Lung (tissue), 12 donors: Measurements from ENCODE around the gene ZNF180. TPM values are rescaled to one million over a fixed set of nuclear protein-coding genes. Genes with fewer than 3 reads are reported as not detected.

ENCODE experiments used
- ATAC-seq: fragments of 200-7000 bp; cut with Tn5 transposase; one replicate; pipeline ENCODE4 v1.9.1; 2020; ENCODE audit warnings: moderate number of reproducible peaks; ENCODE audit not compliant: insufficient read depth, low FRiP score
- DNase-seq, 3 donors: peaks; one replicate each; pipeline ENCODE4 v3.0.0-alpha.2; 2013 to 2017
- H3K27ac ChIP-seq, 2 donors: one replicate each; pipeline ENCODE4 v1.5.1; 2013; ENCODE audit warnings: mild to moderate bottlenecking in 2 of 2, moderate library complexity in 2 of 2, control low read depth in 1 of 2, inconsistent platforms in 1 of 2, low read depth in 1 of 2, low read length in 1 of 2
- H3K27me3 ChIP-seq, 3 donors: one replicate each; pipeline ENCODE4 v1.5.1; 2013; ENCODE audit warnings: low read length in 2 of 3; ENCODE audit not compliant: control insufficient read depth in 3 of 3, insufficient read depth in 3 of 3
- H3K36me3 ChIP-seq, 4 donors: one replicate each; pipeline ENCODE4 v1.5.1; 2013; ENCODE audit warnings: low read length in 4 of 4, mild to moderate bottlenecking in 1 of 4, moderate library complexity in 1 of 4; ENCODE audit not compliant: control insufficient read depth in 4 of 4, insufficient read depth in 4 of 4
- H3K4me1 ChIP-seq, 5 donors: one replicate each; pipeline ENCODE4 v1.5.1; 2013; ENCODE audit warnings: low read length in 5 of 5, mild to moderate bottlenecking in 2 of 5, moderate library complexity in 1 of 5; ENCODE audit not compliant: control insufficient read depth in 5 of 5, insufficient read depth in 5 of 5
- H3K4me3 ChIP-seq: one replicate; pipeline ENCODE4 v1.5.1; 2013; ENCODE audit warnings: mild to moderate bottlenecking, control low read depth, moderate library complexity
- H3K9ac ChIP-seq, 2 donors: one replicate each; pipeline ENCODE4 v1.5.1; 2013; ENCODE audit warnings: low read length in 2 of 2, control low read depth in 1 of 2; ENCODE audit not compliant: insufficient read depth in 1 of 2
- H3K9me3 ChIP-seq, 4 donors: one replicate each; pipeline ENCODE4 v1.5.1; 2013; ENCODE audit warnings: low read length in 3 of 4, mild to moderate bottlenecking in 1 of 4, moderate library complexity in 1 of 4; ENCODE audit not compliant: control insufficient read depth in 4 of 4, insufficient read depth in 3 of 4
- WGBS, 2 donors: extraction: QIAGEN DNeasy Blood & Tissue Kit; methylation state at CpG; one replicate each; pipeline ENCODE4 v1.1.7; 2013; 5-methylcytosine and 5-hydroxymethylcytosine counted together
- polyA plus RNA-seq, 2 donors: library from polyadenylated mRNA; stranded (reverse); fragments of 200-250 nt; gene quantifications; one replicate each; pipeline ENCODE4 v1.2.1, GENCODE V29; 2013
- total RNA-seq, 2 donors: library from RNA; depleted of rRNA in 1 of 2; stranded (reverse); fragments of >200 nt in 1 of 2; gene quantifications; one replicate each; pipeline ENCODE4 v1.2.1, GENCODE V29; 2014 to 2021
- TF ChIP-seq, protein P1 (sequence below): IDR thresholded peaks from 2 replicates; pipeline ENCODE4 v1.5.1; 2012; ENCODE audit warnings: mild to moderate bottlenecking; ENCODE audit errors: control extremely low read depth, extremely low read depth
- donor health status: control.
- donor health status: control.
- donor health status: Bipolar disorder and iron deficiency.
- donor health status: healthy.
- donor health status: DM: yes; HTN: yes; CAD: no.

Gene ZNF180
- total and polyA plus RNA-seq, 4 donors, result 3.0 to 12.7 (median 6.9) TPM

DNA sequence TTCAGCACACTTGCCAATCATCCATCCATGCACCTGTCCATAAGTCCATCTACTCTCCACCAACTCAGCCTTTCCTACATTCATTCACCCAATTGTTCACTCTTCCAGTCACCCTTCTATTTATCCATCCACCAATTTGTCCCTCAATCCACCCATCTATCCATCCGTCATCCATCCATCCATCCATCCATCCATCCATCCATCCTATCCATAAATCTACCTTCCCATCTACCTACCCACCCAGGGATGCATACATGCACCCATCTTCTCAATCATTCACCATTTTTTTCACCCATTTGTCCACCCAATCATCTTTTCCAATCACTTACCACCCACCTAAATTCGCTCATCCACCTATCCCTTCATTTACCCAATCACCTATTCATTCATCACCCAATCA, 43.7 kb upstream of the ZNF180 start:
- Histone ChIP-seq H3K4me3 (no peak overlapping the region), H3K36me3 (no peaks in the 10 kb centered on the region), H3K9ac (no peak overlapping the region), H3K9me3 (peaks cover 0 to 7% (median 0%) of the 10 kb centered on the region in 4 donors), H3K4me1 (no peaks in the 10 kb centered on the region), H3K27ac (no peak overlapping the region), H3K27me3 (peaks cover 0 to 10% (median 0%) of the 10 kb centered on the region in 3 donors)
- WGBS, 2 donors, result 63 to 72% methylated on average over 2 of the region's 2 CpGs
- TF ChIP-seq, protein P1, sequence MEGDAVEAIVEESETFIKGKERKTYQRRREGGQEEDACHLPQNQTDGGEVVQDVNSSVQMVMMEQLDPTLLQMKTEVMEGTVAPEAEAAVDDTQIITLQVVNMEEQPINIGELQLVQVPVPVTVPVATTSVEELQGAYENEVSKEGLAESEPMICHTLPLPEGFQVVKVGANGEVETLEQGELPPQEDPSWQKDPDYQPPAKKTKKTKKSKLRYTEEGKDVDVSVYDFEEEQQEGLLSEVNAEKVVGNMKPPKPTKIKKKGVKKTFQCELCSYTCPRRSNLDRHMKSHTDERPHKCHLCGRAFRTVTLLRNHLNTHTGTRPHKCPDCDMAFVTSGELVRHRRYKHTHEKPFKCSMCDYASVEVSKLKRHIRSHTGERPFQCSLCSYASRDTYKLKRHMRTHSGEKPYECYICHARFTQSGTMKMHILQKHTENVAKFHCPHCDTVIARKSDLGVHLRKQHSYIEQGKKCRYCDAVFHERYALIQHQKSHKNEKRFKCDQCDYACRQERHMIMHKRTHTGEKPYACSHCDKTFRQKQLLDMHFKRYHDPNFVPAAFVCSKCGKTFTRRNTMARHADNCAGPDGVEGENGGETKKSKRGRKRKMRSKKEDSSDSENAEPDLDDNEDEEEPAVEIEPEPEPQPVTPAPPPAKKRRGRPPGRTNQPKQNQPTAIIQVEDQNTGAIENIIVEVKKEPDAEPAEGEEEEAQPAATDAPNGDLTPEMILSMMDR, result no peak
- ATAC-seq, result no peak
- DNase-seq, result no peak

DNA sequence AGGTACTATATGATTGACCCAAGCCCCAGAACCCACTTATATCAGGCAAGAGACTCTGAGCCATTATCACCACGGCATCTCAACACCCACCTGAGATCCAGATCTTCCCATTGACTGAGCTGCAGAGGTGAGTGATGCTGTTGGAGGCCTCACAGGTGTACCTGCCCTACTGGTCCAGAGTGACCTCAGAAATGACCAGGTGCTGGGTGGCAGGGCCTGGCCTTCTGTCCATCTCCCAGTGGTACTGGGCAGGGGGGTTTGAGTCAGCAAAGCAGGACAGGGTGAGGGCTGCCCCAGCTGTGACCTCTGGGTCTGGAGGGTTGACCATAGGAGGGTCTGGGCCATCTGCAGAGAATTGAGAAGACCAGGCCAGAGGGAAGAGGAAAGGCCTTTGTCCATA, 42.3 kb upstream of the ZNF180 start:
- ATAC-seq (no peak), DNase-seq (no peak)
- no peak overlapping the region for H3K4me3 ChIP-seq
- H3K4me1 ChIP-seq, result no peaks in the 10 kb centered on the region
- TF ChIP-seq, protein P1, result no peak
- H3K27me3 ChIP-seq, result peaks cover 0 to 11% (median 0%) of the 10 kb centered on the region in 3 donors
- H3K9me3 ChIP-seq, result peaks cover 0 to 7% (median 0%) of the 10 kb centered on the region in 4 donors
- no peaks in the 10 kb centered on the region for H3K36me3 ChIP-seq
- H3K9ac ChIP-seq, result no peak overlapping the region
- no peak overlapping the region for H3K27ac ChIP-seq
- 0 to 3% methylated on average over 1 of the region's 1 CpG for WGBS, 2 donors

DNA sequence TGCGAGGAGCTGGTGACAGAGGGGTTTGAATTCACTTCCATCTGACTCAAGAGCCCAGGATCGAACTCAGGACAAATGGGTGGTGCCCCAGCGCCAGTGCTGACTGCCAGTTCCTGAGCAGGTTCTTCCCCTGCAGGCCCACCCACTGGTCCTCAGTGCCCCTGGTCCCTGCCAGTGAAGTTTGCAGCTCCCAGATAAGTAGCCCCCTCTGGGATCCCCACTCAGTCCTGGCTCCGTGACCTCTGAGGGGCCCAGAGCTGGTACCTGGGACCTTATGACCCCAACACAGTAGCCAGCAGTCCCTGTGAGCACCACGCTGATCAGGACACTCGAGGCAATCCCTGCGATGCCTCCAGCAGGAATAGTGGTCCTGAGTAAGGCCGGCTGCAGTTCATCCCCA, 40.4 kb upstream of the ZNF180 start:
- WGBS, 2 donors, result 77 to 79% methylated on average over 8 of the region's 8 CpGs
- no peak overlapping the region for H3K27ac ChIP-seq
- H3K4me1 ChIP-seq, result no peaks in the 10 kb centered on the region
- peaks cover 0 to 5% (median 0%) of the 10 kb centered on the region in 4 donors for H3K9me3 ChIP-seq
- H3K36me3 ChIP-seq, result no peaks in the 10 kb centered on the region
- H3K9ac ChIP-seq, result no peak overlapping the region
- TF ChIP-seq, protein P1, result no peak
- peaks cover 0 to 11% (median 0%) of the 10 kb centered on the region in 3 donors for H3K27me3 ChIP-seq
- no peak overlapping the region for H3K4me3 ChIP-seq
- DNase-seq (no peak), ATAC-seq (no peak)

DNA sequence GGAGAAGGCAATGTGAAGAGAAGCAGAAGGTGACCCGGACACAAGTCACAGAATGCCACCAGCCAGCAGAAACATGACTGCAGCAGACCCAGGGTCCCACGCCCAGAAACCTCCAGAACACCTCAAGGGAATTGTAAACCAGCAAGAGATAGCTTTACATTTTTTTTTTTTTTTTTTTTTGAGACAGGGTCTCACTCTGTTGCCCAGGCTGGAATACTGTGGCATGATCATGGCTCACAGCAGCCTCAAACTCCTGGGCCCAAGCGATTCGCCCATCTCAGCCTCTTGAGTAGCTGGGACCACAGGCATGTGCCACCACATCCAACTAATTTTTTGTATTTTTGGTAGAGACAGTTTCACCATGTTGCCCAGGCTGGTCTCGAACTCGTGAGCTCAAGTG, 39.7 kb upstream of the ZNF180 start:
- 85 to 88% methylated on average over 6 of the region's 6 CpGs for WGBS, 2 donors
- Histone ChIP-seq H3K9ac (no peak overlapping the region), H3K4me1 (no peaks in the 10 kb centered on the region), H3K27me3 (peaks cover 0 to 11% (median 0%) of the 10 kb centered on the region in 3 donors), H3K4me3 (no peak overlapping the region), H3K27ac (no peak overlapping the region), H3K36me3 (no peaks in the 10 kb centered on the region), H3K9me3 (peaks cover 0 to 6% (median 0%) of the 10 kb centered on the region in 4 donors)
- DNase-seq, result no peak
- TF ChIP-seq, protein P1, result no peak
- ATAC-seq, result no peak
